ENCODE data around the gene CTSV. TPM values are rescaled to one million over a fixed set of nuclear protein-coding genes. Genes with fewer than 3 reads are reported as not detected.
"Not testable (repeated sequence)": the region's sequence is repeated elsewhere in the genome, so short reads cannot be mapped to it uniquely, and the experiment has no call there.

Gene CTSV
- polyA plus RNA-seq, 1 donor, result 0.24 TPM

- no peak for DNase-seq (ENCODE audit: low read depth)
Measured at GRCh38 chr9:97041898-97042297, 3.0 kb upstream of the CTSV start.

GRCh38 chr9:97039514-97039860, 545 bp upstream of the CTSV start:
- no peak for DNase-seq (ENCODE audit: low read depth)

DNA sequence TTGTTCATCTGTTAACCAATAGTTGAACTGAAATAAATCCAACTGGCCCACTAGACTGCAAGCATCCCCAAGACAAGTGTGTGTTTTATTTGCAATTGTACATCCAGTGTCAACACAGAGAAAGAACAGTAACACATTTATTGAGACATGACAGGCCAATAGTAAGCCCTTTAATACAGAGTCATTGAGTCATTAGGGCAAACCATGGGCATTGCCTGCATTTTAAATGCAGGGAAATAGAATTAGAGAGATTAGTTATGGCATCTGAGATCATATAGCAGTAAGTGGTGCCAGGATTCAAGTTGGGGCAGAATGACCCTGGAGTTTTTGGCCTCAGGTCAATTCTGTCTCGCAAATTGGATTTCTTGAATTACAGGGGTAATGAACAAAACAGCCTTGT, 15.4 kb downstream of the CTSV start:
- not testable (repeated sequence) for DNase-seq (ENCODE audit: low read depth)

- peak; percentile 19 for DNase-seq (ENCODE audit: low read depth)
Measured at GRCh38 chr9:97013151-97014132, 25.5 kb downstream of the CTSV start.

- not testable (repeated sequence) for DNase-seq (ENCODE audit: low read depth)
Measured at GRCh38 chr9:97012617-97013016, 26.3 kb downstream of the CTSV start.

DNA sequence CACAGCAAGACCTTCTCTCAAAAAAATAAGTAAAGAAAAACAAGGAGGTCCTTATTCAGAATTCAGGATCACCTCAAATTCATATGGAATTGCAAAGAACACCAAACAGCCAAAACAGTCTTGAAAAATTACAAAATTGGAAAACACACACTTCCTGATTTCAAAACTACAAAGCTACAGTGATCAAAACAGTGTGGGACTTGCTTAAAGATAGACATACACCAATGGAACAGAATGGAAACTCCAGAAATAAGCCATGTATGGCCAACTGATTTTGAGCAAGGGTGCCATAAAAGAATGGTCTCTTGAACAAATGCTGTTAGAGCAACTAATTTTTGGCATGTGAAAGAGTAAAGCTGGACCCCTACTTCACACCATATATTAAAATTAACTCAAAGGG, 36.7 kb downstream of the CTSV start:
- DNase-seq (ENCODE audit: low read depth), result not testable (repeated sequence)

GRCh38 chr9:97001338-97001737, 37.6 kb downstream of the CTSV start:
- not testable (repeated sequence) for DNase-seq (ENCODE audit: low read depth)

- DNase-seq (ENCODE audit: low read depth), result not testable (repeated sequence)
Measured at GRCh38 chr9:97000139-97000787, 38.7 kb downstream of the CTSV start.

- DNase-seq (ENCODE audit: low read depth), result not testable (repeated sequence)
Measured at GRCh38 chr9:96999733-97000132, 39.2 kb downstream of the CTSV start.

DNA sequence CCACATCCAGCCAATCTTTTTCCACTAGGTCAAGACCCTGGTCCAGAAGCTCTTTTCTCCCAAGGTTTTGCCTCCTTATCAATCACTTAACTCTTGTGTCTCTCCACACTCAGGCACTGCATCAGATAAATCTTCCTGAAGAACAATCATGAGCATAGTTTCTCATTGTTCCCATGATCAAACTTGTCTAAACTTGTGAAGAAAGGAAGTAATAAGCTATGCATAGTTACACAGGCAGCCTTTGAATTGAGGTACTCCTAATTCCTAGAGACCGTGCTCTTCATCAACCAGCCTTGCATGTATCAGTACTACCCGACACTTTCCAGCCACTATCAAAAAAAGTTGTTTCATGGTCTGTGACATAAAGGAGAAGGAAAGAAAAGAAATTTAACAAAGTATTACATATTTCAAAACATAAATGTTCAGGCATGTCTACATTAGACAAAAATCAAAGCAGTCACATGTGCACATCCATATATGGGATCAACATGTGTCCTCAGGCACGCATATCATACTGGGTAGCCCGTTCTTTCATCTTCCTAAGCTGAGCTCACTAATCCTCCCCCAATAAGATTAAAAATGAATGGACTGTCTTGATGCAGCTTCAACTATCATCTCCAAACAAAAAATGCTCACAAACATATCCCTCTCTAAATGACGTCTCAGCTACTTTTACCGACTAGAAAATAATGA, 41.8 kb downstream of the CTSV start:
- not testable (repeated sequence) for DNase-seq (ENCODE audit: low read depth)

DNA sequence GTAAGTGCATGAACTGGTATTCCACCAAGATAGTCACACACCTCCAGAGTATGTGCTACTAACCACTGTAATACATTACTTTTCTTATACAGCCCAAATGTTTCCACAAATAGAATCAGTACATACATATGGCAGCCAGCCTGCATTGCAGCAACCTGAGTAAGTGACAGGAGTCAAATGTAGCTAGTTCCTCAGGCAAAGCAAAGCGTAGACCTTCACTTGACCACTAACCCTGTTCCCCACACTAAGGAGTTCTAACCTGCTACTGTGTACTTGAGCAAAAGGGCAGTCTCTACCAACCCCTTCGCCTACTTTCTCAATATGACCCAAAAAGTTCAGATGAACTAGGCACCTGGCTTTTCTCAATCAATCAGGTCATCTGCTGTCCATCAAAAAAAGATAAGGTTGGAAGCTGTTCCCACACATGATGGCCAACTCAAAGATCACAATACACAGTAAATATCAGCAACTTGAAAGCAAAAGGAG, 44.4 kb downstream of the CTSV start:
- DNase-seq (ENCODE audit: low read depth), result not testable (repeated sequence)

DNA sequence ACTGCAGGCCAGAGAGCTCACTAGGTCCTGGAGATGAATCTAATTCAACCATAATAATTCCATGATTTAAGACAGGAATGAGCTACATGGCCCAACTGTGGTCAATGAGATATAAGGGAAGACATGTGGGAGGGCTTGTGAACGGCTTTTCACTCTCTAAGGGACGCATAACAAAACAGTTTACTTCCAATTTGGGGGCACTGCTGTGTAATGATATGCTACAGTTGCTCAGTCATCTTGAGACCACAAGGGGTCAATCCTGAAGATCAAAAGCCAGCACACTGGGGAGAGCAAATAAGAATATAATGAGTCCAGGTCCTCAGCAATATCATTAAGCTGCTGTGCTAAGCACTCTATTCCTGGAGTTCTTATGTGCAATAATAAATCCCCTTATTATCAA, 46.6 kb downstream of the CTSV start:
- DNase-seq (ENCODE audit: low read depth), result not testable (repeated sequence)

GRCh38 chr9:96989747-96990318, 49.1 kb downstream of the CTSV start:
- not testable (repeated sequence) for DNase-seq (ENCODE audit: low read depth)

DNA sequence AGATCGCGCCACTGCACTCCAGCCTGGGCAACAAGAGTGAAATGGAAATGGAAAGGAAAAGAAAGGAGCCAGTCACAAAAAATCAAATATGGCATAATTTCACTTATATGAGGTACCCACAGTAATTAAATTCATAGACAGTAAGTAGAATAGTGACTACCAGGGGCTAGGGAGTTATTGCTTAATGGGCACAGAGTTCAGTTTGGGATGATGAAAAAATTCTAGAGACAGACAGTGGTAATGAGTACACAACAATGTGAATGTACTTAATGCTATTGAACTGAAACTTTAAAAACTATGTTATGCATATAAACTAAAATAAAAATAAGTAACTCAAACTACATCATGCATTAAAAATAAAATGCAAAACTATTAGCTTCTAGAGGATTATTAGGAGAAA, 54.1 kb downstream of the CTSV start:
- DNase-seq (ENCODE audit: low read depth), result not testable (repeated sequence)

DNA sequence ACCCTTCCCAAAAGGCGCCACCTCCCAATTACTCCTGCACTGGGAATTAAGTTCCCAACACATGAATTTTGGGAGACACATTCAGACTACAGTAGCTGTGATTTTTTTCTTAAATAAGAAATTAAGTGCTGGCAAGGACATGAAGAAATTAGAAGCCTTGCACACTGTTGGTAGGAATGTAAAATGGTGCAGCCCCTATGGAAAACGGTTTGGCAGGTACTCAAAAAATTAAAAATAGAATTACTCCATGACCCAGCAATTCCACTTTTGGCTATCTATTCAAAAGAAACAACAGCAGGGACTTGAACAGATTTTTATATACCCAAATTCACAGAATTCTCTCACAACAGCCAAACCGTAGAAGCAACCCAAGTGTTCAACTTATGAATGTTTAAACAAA, 54.8 kb downstream of the CTSV start:
- not testable (repeated sequence) for DNase-seq (ENCODE audit: low read depth)

DNA sequence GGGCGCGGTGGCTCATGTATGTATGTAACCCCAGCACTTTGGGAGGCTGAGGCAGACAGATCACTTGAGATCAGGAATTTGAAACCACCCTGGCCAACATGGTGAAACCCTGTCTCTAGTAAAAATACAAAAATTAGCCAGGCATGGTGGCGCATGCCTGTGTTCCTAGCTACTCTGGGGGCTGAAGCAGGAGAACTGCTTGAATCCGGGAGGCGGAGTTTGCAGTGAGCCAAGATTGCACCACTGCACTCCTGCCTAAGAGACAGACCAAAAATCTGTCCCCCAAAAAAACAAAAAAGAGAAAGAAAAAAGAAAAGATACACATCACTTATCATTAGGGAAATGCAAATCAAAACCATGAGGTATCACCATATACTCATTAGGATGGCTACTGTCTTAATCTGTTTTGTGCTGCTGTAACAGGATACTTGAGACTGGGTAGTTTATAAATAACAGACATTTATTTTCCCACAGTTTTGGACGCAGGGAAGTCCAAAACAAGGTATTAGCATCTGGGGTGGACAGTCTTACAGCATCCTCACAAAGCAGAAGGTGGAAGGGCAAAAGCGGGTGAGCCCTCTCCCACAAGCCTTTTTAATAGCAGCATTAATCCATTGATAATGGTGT, 55.3 kb downstream of the CTSV start:
- DNase-seq (ENCODE audit: low read depth), result not testable (repeated sequence)

Other genes starting within 250 kb of the CTSV start
- gene ZNF782, start 184.6 kb downstream of the CTSV start, polyA plus RNA-seq (ENCODE audit: insufficient read length), result 3.4 TPM
- gene NUTM2G, start 110.3 kb downstream of the CTSV start, polyA plus RNA-seq (ENCODE audit: insufficient read length), result 0.82 TPM